Peyer's patch (tissue), 4 donors: Measurements from ENCODE around the gene RASSF1. TPM values are rescaled to one million over a fixed set of nuclear protein-coding genes. Genes with fewer than 3 reads are reported as not detected.
A peak's percentile ranks its signal among the peaks of the same experiment; 100 is the strongest.
"Not testable (repeated sequence)": the region's sequence is repeated elsewhere in the genome, so short reads cannot be mapped to it uniquely, and the experiment has no call there.

Source experiments
- DNase-seq, 3 donors: peaks; one replicate each; pipeline ENCODE4 v3.0.0-alpha.2; 2017 to 2019
- H3K27ac ChIP-seq, 4 donors: fragments of 200-600 bp; sonication (generic); one replicate each; pipeline ENCODE4 v1.5.1; 2016 to 2019
- H3K27me3 ChIP-seq, 2 donors: fragments of 200-600 bp; sonication (generic); one replicate each; pipeline ENCODE4 v1.5.1; 2019
- H3K36me3 ChIP-seq, 3 donors: fragments of 200-600 bp; sonication (generic); one replicate each; pipeline ENCODE4 v1.5.1; 2016 to 2019
- H3K4me1 ChIP-seq, 4 donors: fragments of 200-600 bp; sonication (generic); one replicate each; pipeline ENCODE4 v1.5.1; 2016 to 2019
- H3K4me3 ChIP-seq, 4 donors: fragments of 200-600 bp; sonication (generic); 1 replicate in 3 of 4; 2 replicates in 1 of 4; pipeline ENCODE4 v1.5.1; 2016 to 2019; ENCODE audit warnings: mild to moderate bottlenecking in 1 of 4
- H3K9me3 ChIP-seq, 4 donors: fragments of 200-600 bp; sonication (generic); one replicate each; pipeline ENCODE4 v1.5.1; 2016 to 2019; ENCODE audit warnings: mild to moderate bottlenecking in 1 of 4
- POLR2A ChIP-seq, 2 donors: fragments of 450-650 bp; IDR thresholded peaks; one replicate each; pipeline ENCODE4 v1.5.1; 2017; ENCODE audit warnings: antibody characterized with exemption in 2 of 2, mild to moderate bottlenecking in 2 of 2, moderate library complexity in 2 of 2
- total RNA-seq, 4 donors: library from RNA; depleted of rRNA; stranded (reverse); fragments of >200 nt; gene quantifications; one replicate each; pipeline ENCODE4 v1.1.0, GENCODE V29; 2016
- TF ChIP-seq, protein P1 (sequence below), 6 experiments: fragments of 450-650 bp in 4 of 6; fragments of 200-600 bp in 2 of 6; sonication (generic) in 1 of 6; IDR thresholded peaks; one replicate each; pipeline ENCODE4 v1.5.1; 2017 to 2019; ENCODE audit warnings: antibody characterized with exemption in 6 of 6, mild to moderate bottlenecking in 3 of 6, moderate library complexity in 1 of 6

RASSF1 gene
- total RNA-seq, 4 donors from 2014 or later, result 27.6 to 80.0 (median 29.4) TPM

- Histone ChIP-seq H3K36me3 (peaks cover 0 to 11% (median 0%) of the 10 kb centered on the region in 3 donors), H3K9me3 (no peaks in the 10 kb centered on the region), H3K4me1 (peaks cover 3 to 50% (median 17%) of the 10 kb centered on the region in 4 donors), H3K27ac (peak overlapping the region; percentile 52 to 93 (median 74)), H3K27me3 (no peaks in the 10 kb centered on the region), H3K4me3 (peak overlapping the region in 1 of 4 donors; percentile 14)
- peak; percentile 52 to 66 for TF ChIP-seq POLR2A (IDR thresholded peaks at IDR 0.05)
- TF ChIP-seq, protein P1, sequence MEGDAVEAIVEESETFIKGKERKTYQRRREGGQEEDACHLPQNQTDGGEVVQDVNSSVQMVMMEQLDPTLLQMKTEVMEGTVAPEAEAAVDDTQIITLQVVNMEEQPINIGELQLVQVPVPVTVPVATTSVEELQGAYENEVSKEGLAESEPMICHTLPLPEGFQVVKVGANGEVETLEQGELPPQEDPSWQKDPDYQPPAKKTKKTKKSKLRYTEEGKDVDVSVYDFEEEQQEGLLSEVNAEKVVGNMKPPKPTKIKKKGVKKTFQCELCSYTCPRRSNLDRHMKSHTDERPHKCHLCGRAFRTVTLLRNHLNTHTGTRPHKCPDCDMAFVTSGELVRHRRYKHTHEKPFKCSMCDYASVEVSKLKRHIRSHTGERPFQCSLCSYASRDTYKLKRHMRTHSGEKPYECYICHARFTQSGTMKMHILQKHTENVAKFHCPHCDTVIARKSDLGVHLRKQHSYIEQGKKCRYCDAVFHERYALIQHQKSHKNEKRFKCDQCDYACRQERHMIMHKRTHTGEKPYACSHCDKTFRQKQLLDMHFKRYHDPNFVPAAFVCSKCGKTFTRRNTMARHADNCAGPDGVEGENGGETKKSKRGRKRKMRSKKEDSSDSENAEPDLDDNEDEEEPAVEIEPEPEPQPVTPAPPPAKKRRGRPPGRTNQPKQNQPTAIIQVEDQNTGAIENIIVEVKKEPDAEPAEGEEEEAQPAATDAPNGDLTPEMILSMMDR (IDR thresholded peaks at IDR 0.05), result no peak
- peak in 2 of 3 donors; percentile 90 to 92 for DNase-seq
Observed at GRCh38 chr3:50316657-50317242, 23.9 kb downstream of the RASSF1 start.

DNA sequence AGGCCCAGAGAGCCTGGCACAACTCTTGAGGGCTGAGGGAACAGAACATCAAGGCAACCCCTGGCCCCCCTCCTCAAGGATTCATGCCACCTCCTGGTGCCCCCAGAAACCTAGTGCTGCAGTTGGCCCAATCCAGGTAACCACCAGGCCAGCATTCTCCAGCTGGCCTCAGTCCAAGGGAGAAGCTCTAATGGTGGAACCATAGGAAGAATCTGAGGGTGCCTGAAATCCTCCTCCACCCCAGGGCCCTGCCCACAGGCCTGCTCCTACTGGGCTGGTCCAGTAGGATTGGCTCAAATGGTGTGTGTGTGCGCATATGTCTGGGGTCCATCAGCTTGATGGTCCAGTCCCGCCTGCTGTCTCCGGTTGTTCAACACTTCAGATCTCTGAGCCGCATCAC is 25.8 kb downstream of the RASSF1 start:
- Histone ChIP-seq H3K27ac (peak overlapping the region in 1 of 4 donors; percentile 5), H3K36me3 (peaks cover 0 to 11% (median 0%) of the 10 kb centered on the region in 3 donors), H3K27me3 (no peaks in the 10 kb centered on the region), H3K9me3 (no peaks in the 10 kb centered on the region), H3K4me1 (peaks cover 3 to 42% (median 11%) of the 10 kb centered on the region in 4 donors), H3K4me3 (no peak overlapping the region)
- no peak for DNase-seq
- no peak for TF ChIP-seq POLR2A (IDR thresholded peaks at IDR 0.05)
- TF ChIP-seq, protein P1 (IDR thresholded peaks at IDR 0.05), result no peak

GRCh38 chr3:50314342-50314741 is 26.3 kb downstream of the RASSF1 start:
- TF ChIP-seq POLR2A (IDR thresholded peaks at IDR 0.05), result no peak
- TF ChIP-seq, protein P1 (IDR thresholded peaks at IDR 0.05), result no peak
- no peaks in the 10 kb centered on the region for H3K27me3 ChIP-seq
- H3K9me3 ChIP-seq, result no peaks in the 10 kb centered on the region
- H3K4me3 ChIP-seq, result no peak overlapping the region
- no peak overlapping the region for H3K27ac ChIP-seq
- DNase-seq, result no peak
- H3K4me1 ChIP-seq, result peaks cover 3 to 38% (median 11%) of the 10 kb centered on the region in 4 donors
- peaks cover 0 to 11% (median 0%) of the 10 kb centered on the region in 3 donors for H3K36me3 ChIP-seq

DNA sequence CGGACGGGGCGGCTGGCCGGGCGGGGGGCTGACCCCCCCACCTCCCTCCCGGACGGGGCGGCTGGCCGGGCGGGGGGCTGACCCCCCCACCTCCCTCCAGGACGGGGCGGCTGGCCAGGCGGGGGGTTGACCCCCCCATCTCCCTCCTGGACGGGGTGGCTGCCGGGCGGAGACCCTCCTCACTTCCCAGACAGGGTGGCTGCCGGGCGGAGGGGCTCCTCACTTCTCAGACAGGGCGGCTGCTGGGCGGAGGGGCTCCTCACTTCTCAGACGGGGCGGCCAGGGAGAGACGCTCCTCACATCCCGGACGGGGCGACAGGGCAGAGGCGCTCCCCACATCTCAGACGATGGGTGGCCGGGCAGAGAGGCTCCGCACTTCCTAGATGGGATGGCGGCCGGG is 28.6 kb downstream of the RASSF1 start:
- not testable (repeated sequence) for H3K9me3 ChIP-seq, H3K36me3 ChIP-seq, DNase-seq, H3K27me3 ChIP-seq
- Histone ChIP-seq H3K4me1 (peaks cover 1 to 15% (median 8%) of the 10 kb centered on the region in 4 donors), H3K27ac (peak overlapping the region in 2 of 4 donors; percentile 39 to 46), H3K4me3 (peak overlapping the region in 1 of 4 donors; percentile 17)

GRCh38 chr3:50304601-50305000 is 36.0 kb downstream of the RASSF1 start:
- DNase-seq, result no peak
- Histone ChIP-seq H3K4me3 (no peak overlapping the region), H3K27me3 (no peaks in the 10 kb centered on the region), H3K4me1 (peaks cover 0 to 23% (median 0%) of the 10 kb centered on the region in 4 donors), H3K36me3 (no peaks in the 10 kb centered on the region), H3K27ac (no peak overlapping the region), H3K9me3 (no peaks in the 10 kb centered on the region)
- TF ChIP-seq, protein P1 (IDR thresholded peaks at IDR 0.05), result no peak

DNA sequence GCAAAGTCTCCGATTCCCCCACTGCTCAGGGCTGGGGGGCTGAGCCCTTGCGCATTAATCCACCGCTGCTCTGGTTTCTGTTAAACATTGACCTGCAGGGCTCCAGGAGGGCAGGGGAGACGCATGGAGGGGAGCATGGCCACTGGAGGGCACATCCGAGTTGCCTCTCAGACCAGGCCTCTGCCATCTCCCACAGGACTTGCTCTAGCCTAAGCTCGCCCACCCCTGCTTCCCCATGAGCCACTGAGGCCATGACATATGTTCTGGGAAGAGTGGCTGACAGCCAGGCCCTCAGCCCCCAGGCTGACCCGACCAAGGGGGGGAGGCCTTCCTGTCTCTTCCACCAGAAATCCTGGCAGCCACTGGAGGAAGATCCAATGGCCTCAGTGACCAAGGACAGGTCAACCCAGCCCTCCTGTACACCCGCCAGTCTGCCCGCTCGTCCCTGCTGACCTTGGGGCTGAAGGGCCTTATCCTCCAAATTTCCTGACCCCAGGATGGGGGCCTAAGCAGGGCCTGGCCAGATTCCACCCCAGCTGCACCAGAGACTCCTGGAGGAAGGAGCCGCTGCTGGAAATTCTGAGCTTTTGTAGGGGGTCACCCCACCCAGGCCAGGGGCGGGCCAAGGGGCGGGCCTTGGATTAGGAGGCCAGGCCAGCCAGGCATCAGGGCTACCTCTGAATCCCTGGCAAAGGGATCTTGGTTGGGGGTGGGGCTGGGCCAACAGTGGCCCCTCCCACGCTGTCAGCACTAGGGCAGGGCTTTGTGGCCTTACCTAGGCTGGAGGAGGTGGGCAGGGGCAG is 37.4 kb downstream of the RASSF1 start, which contains the start of gene HYAL1:
Gene HYAL1, minus strand, starts transcription at position 562 of the 803 bp plus-strand sequence. CDS start 618 bp downstream, outside the sequence.
- peak within 1 kb of the TSS in 2 of 4 donors; percentile 8 to 34 for H3K4me3 ChIP-seq
- DNase-seq, result peak in 2 of 3 donors; percentile 62 to 68
- TF ChIP-seq POLR2A (IDR thresholded peaks at IDR 0.05), result no peak
- TF ChIP-seq, protein P1 (IDR thresholded peaks at IDR 0.05), result peak in 1 of 6 experiments; percentile 10

More for the DNA sequence above, 37.4 kb downstream of the RASSF1 start, which contains the start of gene HYAL1:
- peaks cover 3 to 31% (median 4%) of the 10 kb centered on the region in 4 donors for H3K4me1 ChIP-seq
- no peaks in the 10 kb centered on the region for H3K9me3 ChIP-seq
- peak within 1 kb of the TSS in 3 of 4 donors; percentile 4 to 61 (median 15) for H3K27ac ChIP-seq
- H3K27me3 ChIP-seq, result no peaks in the 10 kb centered on the region
- no peaks in the 10 kb centered on the region for H3K36me3 ChIP-seq
